Measurements from ENCODE around the gene RICTOR. TPM values are rescaled to one million over a fixed set of nuclear protein-coding genes. Genes with fewer than 3 reads are reported as not detected.

Gene RICTOR
- total RNA-seq, 1 donor from 2014 or later: 35.0 TPM

- no peak for TF ChIP-seq CTCF (IDR thresholded peaks at IDR 0.05; ENCODE audit: borderline replicate concordance)
- no peak for DNase-seq
- peaks cover 6% of the 10 kb centered on the region for H3K9me3 ChIP-seq (replicated peaks)
- no peak overlapping the region for H3K27ac ChIP-seq (replicated peaks)
- no peak overlapping the region for H3K4me3 ChIP-seq
- H3K27me3 ChIP-seq (ENCODE audit: low read depth): no peaks in the 10 kb centered on the region
- no peaks in the 10 kb centered on the region for H3K4me1 ChIP-seq
- H3K36me3 ChIP-seq: peaks cover 29% of the 10 kb centered on the region
- intact Hi-C loops (cut with micrococcal nuclease): no loop called here
Observed at GRCh38 chr5:38985909-38986452, 88.2 kb downstream of the RICTOR start.

DNA sequence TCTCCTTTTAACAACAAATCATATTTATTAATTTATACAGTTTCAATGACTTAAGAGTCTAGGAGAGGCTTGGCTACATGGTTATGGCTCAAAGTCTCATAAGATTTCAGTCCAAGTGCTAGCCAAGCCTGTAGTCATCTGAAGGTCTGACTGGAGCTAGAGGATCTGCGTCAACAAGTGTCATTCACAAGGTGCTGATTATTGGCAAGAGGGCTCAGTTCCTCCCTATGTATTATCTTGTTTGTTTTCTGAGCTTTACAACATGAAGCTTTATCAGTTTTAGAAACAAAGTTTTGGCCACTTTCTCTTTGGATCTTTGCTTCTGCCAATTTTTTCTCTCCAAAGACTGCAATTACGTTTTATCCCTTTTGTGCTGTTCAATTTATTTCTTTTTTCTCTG, 94.7 kb downstream of the RICTOR start:
- H3K36me3 ChIP-seq: peaks cover 27% of the 10 kb centered on the region
- no peak overlapping the region for H3K27ac ChIP-seq (replicated peaks)
- no peak for TF ChIP-seq CTCF (IDR thresholded peaks at IDR 0.05; ENCODE audit: borderline replicate concordance)
- H3K4me1 ChIP-seq: no peaks in the 10 kb centered on the region
- H3K4me3 ChIP-seq: no peak overlapping the region
- no peak for DNase-seq
- no peaks in the 10 kb centered on the region for H3K27me3 ChIP-seq (ENCODE audit: low read depth)
- intact Hi-C loops (cut with micrococcal nuclease): no loop called here
- H3K9me3 ChIP-seq (replicated peaks): no peaks in the 10 kb centered on the region

DNA sequence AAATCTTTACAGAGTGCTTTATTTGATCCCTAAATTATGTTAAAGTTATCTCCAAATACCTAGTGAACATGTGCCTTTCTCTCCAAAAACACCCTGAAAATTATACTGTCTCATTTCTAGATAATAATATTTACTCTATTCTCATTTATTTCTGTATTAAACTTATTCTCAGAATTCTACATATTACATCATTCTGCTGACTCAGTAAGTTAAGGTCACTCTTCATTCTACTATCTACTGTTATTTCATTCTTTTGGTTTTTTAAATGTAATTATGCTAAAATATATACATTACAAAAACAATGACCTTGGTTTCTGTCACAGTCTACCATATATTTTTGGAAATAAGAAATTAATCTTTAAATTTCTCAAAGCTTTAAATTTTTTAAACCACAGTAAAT, 96.2 kb downstream of the RICTOR start:
- Histone ChIP-seq H3K27ac (replicated peaks) (no peak overlapping the region), H3K4me1 (no peaks in the 10 kb centered on the region), H3K9me3 (replicated peaks) (no peaks in the 10 kb centered on the region), H3K4me3 (no peak overlapping the region), H3K36me3 (peaks cover 38% of the 10 kb centered on the region), H3K27me3 (ENCODE audit: low read depth) (no peaks in the 10 kb centered on the region)
- DNase-seq: no peak
- intact Hi-C loops (cut with micrococcal nuclease): no loop called here
- no peak for TF ChIP-seq CTCF (IDR thresholded peaks at IDR 0.05; ENCODE audit: borderline replicate concordance)

DNA sequence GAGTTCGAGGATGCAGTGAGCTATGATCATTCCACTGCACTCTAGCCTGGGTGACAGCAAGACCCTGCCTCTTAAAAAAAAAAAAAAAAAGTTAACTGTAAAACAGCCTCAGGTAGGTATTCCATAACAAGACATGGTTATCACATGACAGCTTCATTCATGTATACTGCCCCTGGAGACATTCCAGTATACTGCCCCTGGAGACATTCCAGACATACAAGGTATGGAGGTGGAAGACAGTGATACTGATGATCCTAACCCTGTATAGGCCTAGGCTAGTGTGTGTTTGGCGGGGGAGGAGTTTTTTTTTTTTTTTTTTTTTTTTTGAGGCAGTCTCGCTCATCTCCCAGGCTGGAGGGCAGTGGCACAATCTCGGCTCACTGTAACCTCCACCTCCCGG, 105.5 kb downstream of the RICTOR start:
- Histone ChIP-seq H3K27ac (replicated peaks) (no peak overlapping the region), H3K9me3 (replicated peaks) (no peaks in the 10 kb centered on the region), H3K4me1 (no peaks in the 10 kb centered on the region), H3K4me3 (no peak overlapping the region), H3K27me3 (ENCODE audit: low read depth) (no peaks in the 10 kb centered on the region), H3K36me3 (peaks cover 74% of the 10 kb centered on the region)
- intact Hi-C loops (cut with micrococcal nuclease): no loop called here
- TF ChIP-seq CTCF (IDR thresholded peaks at IDR 0.05; ENCODE audit: borderline replicate concordance): no peak
- no peak for DNase-seq

- no peak overlapping the region for H3K27ac ChIP-seq (replicated peaks)
- DNase-seq: no peak
- no peak for TF ChIP-seq CTCF (IDR thresholded peaks at IDR 0.05; ENCODE audit: borderline replicate concordance)
- no peaks in the 10 kb centered on the region for H3K4me1 ChIP-seq
- H3K4me3 ChIP-seq: no peak overlapping the region
- H3K9me3 ChIP-seq (replicated peaks): no peaks in the 10 kb centered on the region
- no peaks in the 10 kb centered on the region for H3K27me3 ChIP-seq (ENCODE audit: low read depth)
- peaks cover 96% of the 10 kb centered on the region for H3K36me3 ChIP-seq
- intact Hi-C loops (cut with micrococcal nuclease): no loop called here
Observed at GRCh38 chr5:38961691-38962090, 112.5 kb downstream of the RICTOR start.

Data from left ventricle myocardium inferior (tissue), 1 donor.